Activated CD4-positive, alpha-beta T cell treated with anti-CD3 and anti-CD28 coated beads, Interleukin-2, amount 10 ng/mL, durations not matched to agents 7 days and 5 days (primary cell): ENCODE data around the gene ANKRD13C. TPM values are rescaled to one million over a fixed set of nuclear protein-coding genes. Genes with fewer than 3 reads are reported as not detected.
A peak's percentile ranks its signal among the peaks of the same experiment; 100 is the strongest.

Source experiments
- CTCF ChIA-PET: fragments of 350-600 bp; sonication (Branson Sonifier 250); formaldehyde crosslinking; loops from one replicate; lab custom pipeline; 2021; ENCODE audit warnings: antibody characterized with exemption; lab: Charles Lee
- POLR2A ChIA-PET: fragments of 350-600 bp; sonication (Branson Sonifier 250); formaldehyde crosslinking; loops from one replicate; lab custom pipeline; 2021; ENCODE audit warnings: antibody characterized with exemption; lab: Charles Lee
- DNase-seq: peaks from one replicate; pipeline ENCODE4 v3.0.0-alpha.2; 2020
- H3K27ac Mint-ChIP-seq: one replicate; pipeline ENCODE4 v1.8.0; 2021; ENCODE audit warnings: mild to moderate bottlenecking, moderate library complexity, mixed read lengths
- H3K27me3 Mint-ChIP-seq: one replicate; pipeline ENCODE4 v1.8.0; 2021; ENCODE audit warnings: mixed read lengths
- H3K36me3 Mint-ChIP-seq: one replicate; pipeline ENCODE4 v1.8.0; 2021; ENCODE audit warnings: low read depth, mixed read lengths
- H3K4me1 Mint-ChIP-seq: one replicate; pipeline ENCODE4 v1.8.0; 2021; ENCODE audit warnings: mixed read lengths
- H3K4me3 Mint-ChIP-seq: one replicate; pipeline ENCODE4 v1.8.0; 2021; ENCODE audit warnings: mild to moderate bottlenecking, moderate library complexity, mixed read lengths
- H3K9me3 Mint-ChIP-seq: one replicate; pipeline ENCODE4 v1.8.0; 2021; ENCODE audit warnings: mixed read lengths
- total RNA-seq, 2 experiments: library from RNA; stranded (reverse); gene quantifications; one replicate each; pipeline ENCODE4 v1.2.3, GENCODE V29; 2021

Gene ANKRD13C
- 10 to 100 TPM; 19.7 to 24.6 TPM for total RNA-seq

GRCh38 chr1:70354332-70355110, at the start of gene ANKRD13C:
Gene ANKRD13C (minus strand): TSS chr1:70354722. CDS start chr1:70354408, 314 bp downstream.
- H3K36me3 Mint-ChIP-seq = peaks cover 32% of the 10 kb centered on the region
- H3K27me3 Mint-ChIP-seq = no peaks in the 10 kb centered on the region
- ChIA-PET POLR2A (interaction anchor here (0.6 to 1.6 kb wide), 5 partner anchors 57 to 1810 kb away, joined by 3 to 5 read pairs (median 4); partner anchors contain the start of genes CTH and SRSF11), CTCF (interaction anchor here (0.5 to 1.7 kb wide), 7 partner anchors 8 to 58 kb away, joined by 3 to 4 read pairs (median 3); partner anchors contain the start of gene CTH)
- peak; percentile 95 for DNase-seq
- no peaks in the 10 kb centered on the region for H3K9me3 Mint-ChIP-seq
- peak within 1 kb of the TSS; percentile 98 for H3K27ac Mint-ChIP-seq
- peak within 1 kb of the TSS; percentile 91 for H3K4me3 Mint-ChIP-seq
- H3K4me1 Mint-ChIP-seq = peaks cover 38% of the 10 kb centered on the region

GRCh38 chr1:70403759-70404158, 49.2 kb upstream of the ANKRD13C start:
- CTCF ChIA-PET = interaction anchor here (1.3 to 1.4 kb wide), 2 partner anchors 9 to 18 kb away, joined by 3 to 4 read pairs; no protein-coding TSS in a partner anchor
- no peak overlapping the region for H3K27ac Mint-ChIP-seq

GRCh38 chr1:70401974-70402373, 47.5 kb upstream of the ANKRD13C start:
- H3K4me1 Mint-ChIP-seq = no peaks in the 10 kb centered on the region
- no peak overlapping the region for H3K4me3 Mint-ChIP-seq
- DNase-seq = no peak
- POLR2A ChIA-PET = no interaction called here
- peaks cover 24% of the 10 kb centered on the region for H3K27me3 Mint-ChIP-seq
- CTCF ChIA-PET = no interaction called here
- no peaks in the 10 kb centered on the region for H3K36me3 Mint-ChIP-seq
- no peak overlapping the region for H3K27ac Mint-ChIP-seq
- no peaks in the 10 kb centered on the region for H3K9me3 Mint-ChIP-seq

More at GRCh38 chr1:70403759-70404158, 49.2 kb upstream of the ANKRD13C start:
- POLR2A ChIA-PET = no interaction called here
- Mint-ChIP-seq H3K4me1 (no peaks in the 10 kb centered on the region), H3K9me3 (no peaks in the 10 kb centered on the region), H3K36me3 (no peaks in the 10 kb centered on the region), H3K4me3 (no peak overlapping the region), H3K27me3 (peaks cover 26% of the 10 kb centered on the region)
- DNase-seq = no peak

- H3K9me3 Mint-ChIP-seq = no peaks in the 10 kb centered on the region
- H3K4me1 Mint-ChIP-seq = no peaks in the 10 kb centered on the region
- no peak overlapping the region for H3K4me3 Mint-ChIP-seq
- POLR2A ChIA-PET = no interaction called here
- no peak overlapping the region for H3K27ac Mint-ChIP-seq
- CTCF ChIA-PET = interaction anchor here (1.1 kb wide), 1 partner anchor 10 kb away, joined by 4 read pairs; the partner anchor contains the start of gene CTH
- no peaks in the 10 kb centered on the region for H3K36me3 Mint-ChIP-seq
- peaks cover 17% of the 10 kb centered on the region for H3K27me3 Mint-ChIP-seq
- no peak for DNase-seq
Measured at GRCh38 chr1:70400335-70400734, 45.8 kb upstream of the ANKRD13C start.

GRCh38 chr1:70397013-70397412, 42.5 kb upstream of the ANKRD13C start:
- POLR2A ChIA-PET = no interaction called here
- H3K27ac Mint-ChIP-seq = no peak overlapping the region
- no peaks in the 10 kb centered on the region for H3K4me1 Mint-ChIP-seq
- H3K36me3 Mint-ChIP-seq = no peaks in the 10 kb centered on the region
- H3K27me3 Mint-ChIP-seq = peaks cover 5% of the 10 kb centered on the region
- CTCF ChIA-PET = interaction anchor here (1.2 kb wide), 1 partner anchor 88 kb away, joined by 3 read pairs; no protein-coding TSS in a partner anchor
- no peak overlapping the region for H3K4me3 Mint-ChIP-seq
- H3K9me3 Mint-ChIP-seq = no peaks in the 10 kb centered on the region
- DNase-seq = no peak

- ChIA-PET POLR2A (no interaction called here), CTCF (interaction anchor here (1.2 kb wide), 1 partner anchor 88 kb away, joined by 3 read pairs; no protein-coding TSS in a partner anchor)
- no peak for DNase-seq
- Mint-ChIP-seq H3K4me3 (no peak overlapping the region), H3K36me3 (no peaks in the 10 kb centered on the region), H3K4me1 (no peaks in the 10 kb centered on the region), H3K27ac (no peak overlapping the region), H3K27me3 (peaks cover 5% of the 10 kb centered on the region), H3K9me3 (no peaks in the 10 kb centered on the region)
Measured at GRCh38 chr1:70396607-70397006, 42.1 kb upstream of the ANKRD13C start.

- POLR2A ChIA-PET = no interaction called here
- Mint-ChIP-seq H3K4me1 (no peaks in the 10 kb centered on the region), H3K27me3 (peaks cover 12% of the 10 kb centered on the region), H3K4me3 (no peak overlapping the region), H3K27ac (no peak overlapping the region), H3K36me3 (no peaks in the 10 kb centered on the region), H3K9me3 (no peaks in the 10 kb centered on the region)
- no peak for DNase-seq
- CTCF ChIA-PET = interaction anchor here (0.7 kb wide), 1 partner anchor 554 kb away, joined by 3 read pairs; no protein-coding TSS in a partner anchor
Measured at GRCh38 chr1:70392626-70393025, 38.1 kb upstream of the ANKRD13C start.

- POLR2A ChIA-PET = no interaction called here
- CTCF ChIA-PET = no interaction called here
- Mint-ChIP-seq H3K4me1 (no peaks in the 10 kb centered on the region), H3K4me3 (no peak overlapping the region), H3K27me3 (peaks cover 13% of the 10 kb centered on the region), H3K27ac (no peak overlapping the region), H3K36me3 (no peaks in the 10 kb centered on the region), H3K9me3 (no peaks in the 10 kb centered on the region)
- no peak for DNase-seq
Measured at GRCh38 chr1:70387507-70387906, 33.0 kb upstream of the ANKRD13C start.

- DNase-seq = no peak
- no peak overlapping the region for H3K27ac Mint-ChIP-seq
- H3K9me3 Mint-ChIP-seq = no peaks in the 10 kb centered on the region
- no peaks in the 10 kb centered on the region for H3K4me1 Mint-ChIP-seq
- CTCF ChIA-PET = interaction anchor here (0.9 to 1.2 kb wide), 2 partner anchors 17 to 32 kb away, joined by 3 read pairs; partner anchors contain the start of gene ANKRD13C
- no peaks in the 10 kb centered on the region for H3K36me3 Mint-ChIP-seq
- peaks cover 13% of the 10 kb centered on the region for H3K27me3 Mint-ChIP-seq
- POLR2A ChIA-PET = no interaction called here
- H3K4me3 Mint-ChIP-seq = no peak overlapping the region
Measured at GRCh38 chr1:70386121-70386520, 31.6 kb upstream of the ANKRD13C start.

GRCh38 chr1:70385477-70385876, 31.0 kb upstream of the ANKRD13C start:
- ChIA-PET POLR2A (no interaction called here), CTCF (interaction anchor here (1.2 kb wide), 1 partner anchor 18 kb away, joined by 3 read pairs; no protein-coding TSS in a partner anchor)
- Mint-ChIP-seq H3K4me3 (no peak overlapping the region), H3K4me1 (no peaks in the 10 kb centered on the region), H3K27ac (no peak overlapping the region), H3K9me3 (no peaks in the 10 kb centered on the region), H3K36me3 (no peaks in the 10 kb centered on the region), H3K27me3 (peaks cover 13% of the 10 kb centered on the region)
- no peak for DNase-seq

- no peak overlapping the region for H3K27ac Mint-ChIP-seq
- no peaks in the 10 kb centered on the region for H3K36me3 Mint-ChIP-seq
- no peaks in the 10 kb centered on the region for H3K9me3 Mint-ChIP-seq
- H3K4me1 Mint-ChIP-seq = no peaks in the 10 kb centered on the region
- peaks cover 9% of the 10 kb centered on the region for H3K27me3 Mint-ChIP-seq
- DNase-seq = no peak
- CTCF ChIA-PET = no interaction called here
- POLR2A ChIA-PET = no interaction called here
- no peak overlapping the region for H3K4me3 Mint-ChIP-seq
Measured at GRCh38 chr1:70384542-70384941, 30.0 kb upstream of the ANKRD13C start.

GRCh38 chr1:70383483-70383882, 29.0 kb upstream of the ANKRD13C start:
- Mint-ChIP-seq H3K4me3 (no peak overlapping the region), H3K9me3 (no peaks in the 10 kb centered on the region), H3K36me3 (no peaks in the 10 kb centered on the region), H3K27me3 (peaks cover 4% of the 10 kb centered on the region), H3K27ac (no peak overlapping the region), H3K4me1 (no peaks in the 10 kb centered on the region)
- no peak for DNase-seq
- POLR2A ChIA-PET = no interaction called here
- CTCF ChIA-PET = no interaction called here

GRCh38 chr1:70382682-70383081, 28.2 kb upstream of the ANKRD13C start:
- H3K4me1 Mint-ChIP-seq = no peaks in the 10 kb centered on the region
- H3K36me3 Mint-ChIP-seq = no peaks in the 10 kb centered on the region
- ChIA-PET POLR2A (no interaction called here), CTCF (no interaction called here)
- no peak overlapping the region for H3K27ac Mint-ChIP-seq
- no peak for DNase-seq
- H3K9me3 Mint-ChIP-seq = no peaks in the 10 kb centered on the region
- no peak overlapping the region for H3K4me3 Mint-ChIP-seq
- H3K27me3 Mint-ChIP-seq = peaks cover 4% of the 10 kb centered on the region
